Progenitor cell of endocrine pancreas (in vitro differentiated cells): ENCODE measurements around the gene ARHGAP25. TPM values are rescaled to one million over a fixed set of nuclear protein-coding genes. Genes with fewer than 3 reads are reported as not detected.

ENCODE experiments used
- DNase-seq: peaks from one replicate; pipeline ENCODE4 v3.0.0; 2021; ENCODE audit warnings: low spot score; ENCODE audit not compliant: unreplicated experiment
- H3K27ac Mint-ChIP-seq: 2 replicates; pipeline ENCODE4 v1.8.0; 2021; ENCODE audit warnings: mild to moderate bottlenecking, moderate library complexity, mixed read lengths
- H3K27me3 Mint-ChIP-seq: 2 replicates; pipeline ENCODE4 v1.8.0; 2021; ENCODE audit warnings: mixed read lengths
- H3K36me3 Mint-ChIP-seq: 2 replicates; pipeline ENCODE4 v1.8.0; 2022; ENCODE audit warnings: mixed read lengths; ENCODE audit not compliant: insufficient read depth
- H3K4me1 Mint-ChIP-seq: 2 replicates; pipeline ENCODE4 v1.8.0; 2021; ENCODE audit warnings: low read depth, mixed read lengths
- H3K4me3 Mint-ChIP-seq: 2 replicates; pipeline ENCODE4 v1.8.0; 2021; ENCODE audit warnings: low read depth, mild to moderate bottlenecking, moderate library complexity, mixed read lengths
- H3K9me3 Mint-ChIP-seq: 2 replicates; pipeline ENCODE4 v1.8.0; 2021; ENCODE audit warnings: low read depth, mixed read lengths
- total RNA-seq: library from RNA; stranded (reverse); gene quantifications from 2 replicates; pipeline ENCODE4 v1.2.1, GENCODE V29; 2021
- TF ChIP-seq, protein P1 (sequence below): fragments of 200-600 bp; sonication (generic); IDR thresholded peaks from one replicate; pipeline ENCODE4 v1.5.0; 2021; ENCODE audit warnings: antibody characterized with exemption, mild to moderate bottlenecking; ENCODE audit not compliant: unreplicated experiment

Gene ARHGAP25
- total RNA-seq, 1 donor from 2014 or later, result 1.3 TPM

DNA sequence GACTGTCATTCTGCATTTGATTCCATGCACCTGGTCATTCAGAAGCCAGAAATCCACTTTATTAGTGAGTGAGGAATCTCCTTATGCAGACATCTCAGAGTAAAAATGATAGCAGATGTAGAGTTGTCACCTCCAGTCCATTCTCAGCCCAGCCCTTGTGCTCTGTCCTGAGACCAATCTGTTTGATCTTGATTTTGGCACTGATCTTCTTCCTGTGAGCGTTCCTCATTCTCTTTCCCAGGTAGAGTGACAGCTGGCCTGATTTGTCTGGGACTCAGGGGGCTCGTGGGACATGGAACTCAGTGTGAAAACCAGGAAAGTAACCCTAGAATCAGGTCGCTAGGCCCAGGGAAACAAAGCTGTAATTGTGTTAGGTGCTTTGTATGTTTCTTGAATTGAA, 8.9 kb downstream of the ARHGAP25 start:
- Mint-ChIP-seq H3K36me3 (no peaks in the 10 kb centered on the region), H3K9me3 (no peaks in the 10 kb centered on the region), H3K4me1 (no peaks in the 10 kb centered on the region), H3K4me3 (no peak overlapping the region), H3K27me3 (peaks cover 12% of the 10 kb centered on the region), H3K27ac (no peak overlapping the region)
- TF ChIP-seq, protein P1, sequence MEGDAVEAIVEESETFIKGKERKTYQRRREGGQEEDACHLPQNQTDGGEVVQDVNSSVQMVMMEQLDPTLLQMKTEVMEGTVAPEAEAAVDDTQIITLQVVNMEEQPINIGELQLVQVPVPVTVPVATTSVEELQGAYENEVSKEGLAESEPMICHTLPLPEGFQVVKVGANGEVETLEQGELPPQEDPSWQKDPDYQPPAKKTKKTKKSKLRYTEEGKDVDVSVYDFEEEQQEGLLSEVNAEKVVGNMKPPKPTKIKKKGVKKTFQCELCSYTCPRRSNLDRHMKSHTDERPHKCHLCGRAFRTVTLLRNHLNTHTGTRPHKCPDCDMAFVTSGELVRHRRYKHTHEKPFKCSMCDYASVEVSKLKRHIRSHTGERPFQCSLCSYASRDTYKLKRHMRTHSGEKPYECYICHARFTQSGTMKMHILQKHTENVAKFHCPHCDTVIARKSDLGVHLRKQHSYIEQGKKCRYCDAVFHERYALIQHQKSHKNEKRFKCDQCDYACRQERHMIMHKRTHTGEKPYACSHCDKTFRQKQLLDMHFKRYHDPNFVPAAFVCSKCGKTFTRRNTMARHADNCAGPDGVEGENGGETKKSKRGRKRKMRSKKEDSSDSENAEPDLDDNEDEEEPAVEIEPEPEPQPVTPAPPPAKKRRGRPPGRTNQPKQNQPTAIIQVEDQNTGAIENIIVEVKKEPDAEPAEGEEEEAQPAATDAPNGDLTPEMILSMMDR, result no peak
- no peak for DNase-seq

- H3K36me3 Mint-ChIP-seq, result no peaks in the 10 kb centered on the region
- no peaks in the 10 kb centered on the region for H3K9me3 Mint-ChIP-seq
- H3K4me3 Mint-ChIP-seq, result no peak overlapping the region
- DNase-seq, result no peak
- H3K27ac Mint-ChIP-seq, result no peak overlapping the region
- H3K4me1 Mint-ChIP-seq, result no peaks in the 10 kb centered on the region
- H3K27me3 Mint-ChIP-seq, result peaks cover 10% of the 10 kb centered on the region
- TF ChIP-seq, protein P1, result no peak
Measured at GRCh38 chr2:68744366-68744912, 9.8 kb downstream of the ARHGAP25 start.

- H3K36me3 Mint-ChIP-seq, result no peaks in the 10 kb centered on the region
- no peak overlapping the region for H3K4me3 Mint-ChIP-seq
- DNase-seq, result no peak
- TF ChIP-seq, protein P1, result no peak
- no peaks in the 10 kb centered on the region for H3K9me3 Mint-ChIP-seq
- H3K4me1 Mint-ChIP-seq, result no peaks in the 10 kb centered on the region
- peaks cover 9% of the 10 kb centered on the region for H3K27me3 Mint-ChIP-seq
- H3K27ac Mint-ChIP-seq, result no peak overlapping the region
Measured at GRCh38 chr2:68745006-68745405, 10.4 kb downstream of the ARHGAP25 start.

GRCh38 chr2:68746408-68746807, 11.8 kb downstream of the ARHGAP25 start:
- no peak overlapping the region for H3K27ac Mint-ChIP-seq
- TF ChIP-seq, protein P1, result no peak
- DNase-seq, result no peak
- no peaks in the 10 kb centered on the region for H3K36me3 Mint-ChIP-seq
- no peaks in the 10 kb centered on the region for H3K4me1 Mint-ChIP-seq
- no peaks in the 10 kb centered on the region for H3K9me3 Mint-ChIP-seq
- H3K4me3 Mint-ChIP-seq, result no peak overlapping the region
- H3K27me3 Mint-ChIP-seq, result peaks cover 9% of the 10 kb centered on the region

- H3K4me3 Mint-ChIP-seq, result no peak overlapping the region
- no peaks in the 10 kb centered on the region for H3K36me3 Mint-ChIP-seq
- no peak for DNase-seq
- H3K9me3 Mint-ChIP-seq, result no peaks in the 10 kb centered on the region
- H3K4me1 Mint-ChIP-seq, result no peaks in the 10 kb centered on the region
- no peak overlapping the region for H3K27ac Mint-ChIP-seq
- TF ChIP-seq, protein P1, result no peak
- H3K27me3 Mint-ChIP-seq, result peaks cover 9% of the 10 kb centered on the region
Measured at GRCh38 chr2:68747413-68747812, 12.8 kb downstream of the ARHGAP25 start.
